Activated T-helper 9 cell treated with anti-CD3 and anti-CD28 coated beads, Interleukin-2, amount 50 U/mL, for 16 hours (primary cell): ENCODE measurements around the gene RGL4.

Experiments used
- DNase-seq: peaks from one replicate; pipeline ENCODE4 v3.0.0-alpha.2; 2020; ENCODE audit warnings: low read depth

Gene RGL4

GRCh38 chr22:23742505-23743264 lies 51.9 kb downstream of the RGL4 start:
- DNase-seq = no peak

- no peak for DNase-seq
These were observed 52.5 kb downstream of the RGL4 start for GRCh38 chr22:23743303-23743705.

- DNase-seq = no peak
These were observed 53.2 kb downstream of the RGL4 start for GRCh38 chr22:23744001-23744400.

- no peak for DNase-seq
These were observed 53.7 kb downstream of the RGL4 start for GRCh38 chr22:23744485-23744884.

- no peak for DNase-seq
These were observed 55.0 kb downstream of the RGL4 start for GRCh38 chr22:23745791-23746190.
